ENCODE data around the gene PTBP3.
"Not testable (repeated sequence)": the region's sequence is repeated elsewhere in the genome, so short reads cannot be mapped to it uniquely, and the experiment has no call there.

The PTBP3 gene

DNA sequence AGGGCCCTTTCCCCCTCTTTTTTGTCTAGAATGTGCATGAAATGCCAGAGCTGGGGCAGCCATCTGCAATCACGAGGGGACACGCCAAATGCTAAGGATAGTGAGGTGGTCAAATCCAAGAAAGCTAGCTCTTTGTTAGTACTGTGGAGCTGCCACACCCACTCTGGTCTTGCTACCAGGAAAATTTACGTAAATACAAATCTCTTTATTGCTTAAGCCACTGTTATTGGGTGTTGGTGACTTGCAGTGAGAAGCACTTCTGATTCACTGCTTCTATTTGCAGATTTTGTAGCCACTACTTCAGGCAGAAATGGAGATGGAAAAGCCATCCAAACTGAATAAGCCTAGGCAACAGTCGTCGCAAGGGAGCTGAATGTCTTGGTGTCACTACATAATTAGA is 132.7 kb downstream of the PTBP3 start:
- no peak for DNase-seq (ENCODE audit: low read depth in 2 of 2)

DNA sequence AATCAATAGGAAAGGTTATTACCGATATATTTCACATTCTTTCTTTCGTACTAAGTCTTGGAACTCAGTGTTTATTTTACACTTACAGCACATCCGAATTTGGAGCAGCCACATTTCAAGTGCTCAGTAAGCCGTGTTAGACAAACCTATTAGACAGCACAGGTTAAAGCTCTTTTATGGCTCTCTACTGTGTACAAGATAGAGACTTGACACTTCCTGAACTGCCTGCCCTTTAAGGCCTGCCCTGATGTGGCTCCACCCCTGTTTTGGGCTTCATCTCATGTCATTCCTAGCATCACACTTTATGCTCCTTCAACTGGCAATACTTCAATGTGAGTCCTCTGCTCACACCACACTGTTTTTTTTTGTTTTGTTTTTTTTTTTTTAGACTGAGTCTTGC is 134.8 kb downstream of the PTBP3 start:
- no peak for DNase-seq (ENCODE audit: low read depth in 2 of 2)

DNA sequence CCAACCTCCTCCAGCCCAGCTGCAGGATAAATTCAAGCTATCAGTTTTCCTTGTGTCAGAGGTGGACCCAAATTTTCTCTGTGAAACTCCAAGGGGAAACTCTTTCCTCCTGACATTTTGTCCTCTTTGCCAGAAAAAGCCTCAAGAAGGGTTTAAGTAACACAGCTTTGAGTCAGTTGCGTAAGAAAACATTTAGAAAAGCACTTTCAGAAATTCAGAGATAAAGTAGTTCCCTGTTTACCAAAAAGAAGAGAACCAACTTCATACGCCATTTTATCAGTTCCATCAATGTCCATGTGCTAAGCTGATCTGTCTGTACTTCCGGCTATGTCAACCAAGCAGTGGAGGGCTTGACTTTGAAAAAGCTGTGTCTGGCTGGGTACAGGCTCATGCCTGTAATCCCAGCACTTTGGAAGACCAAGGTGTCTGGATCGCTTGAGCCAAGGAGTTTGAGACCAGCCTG is 138.4 kb downstream of the PTBP3 start:
- no peak for DNase-seq (ENCODE audit: low read depth in 2 of 2)

DNA sequence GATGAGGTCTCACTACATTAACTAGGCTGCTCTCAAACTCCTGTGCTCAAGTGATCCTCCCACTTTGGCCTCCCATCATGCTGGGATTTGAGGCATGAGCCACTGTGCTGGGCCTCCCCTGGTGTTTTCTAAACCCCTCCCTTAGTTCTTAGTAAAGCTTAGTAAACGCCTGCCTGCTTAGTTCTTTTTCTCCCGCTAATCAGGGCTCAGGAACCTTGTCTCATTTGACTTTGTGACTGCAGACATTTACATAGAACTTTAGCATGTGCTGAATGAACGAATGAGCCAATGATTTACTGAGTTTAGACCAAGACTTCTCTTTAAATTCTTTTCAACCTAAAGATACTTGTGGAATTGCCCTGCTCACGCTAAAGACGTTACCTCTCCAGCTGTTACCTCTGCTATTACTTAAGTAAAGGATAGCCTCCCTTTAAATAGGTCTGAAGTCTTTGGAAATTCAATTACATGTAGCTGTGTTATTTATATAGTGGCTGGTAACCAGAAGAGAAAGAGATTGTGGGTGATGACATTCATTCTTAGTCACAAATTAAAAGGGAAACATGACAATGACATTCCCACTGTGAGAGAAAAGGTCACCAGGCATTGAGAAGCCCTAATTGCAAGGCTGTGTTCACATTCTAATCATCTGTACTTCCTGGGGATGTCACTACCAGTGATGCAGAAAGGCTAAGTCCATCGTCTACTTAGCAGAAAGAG is 139.7 kb downstream of the PTBP3 start:
- no peak for DNase-seq (ENCODE audit: low read depth in 2 of 2)

DNA sequence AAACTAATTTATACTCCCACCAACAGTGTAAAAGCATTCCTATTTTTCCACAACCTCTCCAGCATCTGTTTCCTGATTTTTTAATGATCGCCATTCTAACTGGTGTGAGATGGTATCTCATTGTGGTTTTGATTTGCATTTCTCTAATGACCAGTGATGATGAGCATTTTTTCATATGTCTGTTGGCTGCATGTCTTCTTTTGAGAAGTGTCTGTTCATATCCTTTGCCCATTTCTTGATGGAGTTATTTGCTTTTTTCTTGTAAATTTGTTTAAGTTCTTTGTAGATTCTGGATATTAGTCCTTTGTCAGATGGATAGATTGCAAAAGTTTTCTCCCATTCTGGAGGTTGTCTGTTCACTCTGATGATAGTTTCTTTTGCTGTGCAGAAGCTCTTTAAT is 143.1 kb downstream of the PTBP3 start:
- DNase-seq (ENCODE audit: low read depth in 2 of 2): not testable (repeated sequence)

DNA sequence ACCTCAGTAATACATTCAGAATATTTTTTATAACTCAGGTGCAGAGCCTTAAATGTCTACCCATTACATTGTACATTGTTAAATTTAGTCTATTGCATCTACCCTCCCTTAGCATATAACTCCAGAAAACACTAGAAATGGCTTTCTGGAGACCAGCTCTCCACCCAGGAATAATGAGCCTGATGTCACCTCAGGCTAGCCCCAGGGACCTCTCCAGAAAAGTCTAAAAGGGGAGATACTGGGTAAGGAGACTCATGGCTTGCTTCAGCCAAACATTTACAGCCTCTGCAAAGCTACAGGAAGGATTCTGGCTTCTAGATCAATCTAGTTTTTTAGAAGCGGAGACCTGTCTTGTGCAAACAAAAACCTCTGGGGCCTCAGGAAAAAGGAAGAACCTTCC is 144.5 kb downstream of the PTBP3 start:
- no peak for DNase-seq (ENCODE audit: low read depth in 2 of 2)

DNA sequence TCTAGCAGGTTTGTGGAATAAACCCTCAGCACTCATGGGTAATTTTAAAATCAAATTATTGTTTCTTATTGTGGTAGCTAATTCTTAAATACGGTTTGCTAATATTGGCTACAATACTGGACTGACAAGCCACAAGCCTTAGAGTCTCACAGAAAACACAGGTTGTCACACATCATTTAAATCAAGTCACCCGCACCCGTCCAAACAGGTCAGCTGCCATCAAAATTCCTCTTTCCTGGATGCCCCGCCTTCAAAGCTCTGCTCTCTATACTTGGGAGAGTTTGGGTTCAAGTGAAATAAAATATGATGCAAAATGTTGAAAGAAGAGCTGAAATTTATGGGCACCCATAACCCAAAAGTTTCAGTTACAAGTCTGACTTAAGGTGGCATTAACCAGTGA is 146.0 kb downstream of the PTBP3 start:
- no peak for DNase-seq (ENCODE audit: low read depth in 2 of 2)

DNA sequence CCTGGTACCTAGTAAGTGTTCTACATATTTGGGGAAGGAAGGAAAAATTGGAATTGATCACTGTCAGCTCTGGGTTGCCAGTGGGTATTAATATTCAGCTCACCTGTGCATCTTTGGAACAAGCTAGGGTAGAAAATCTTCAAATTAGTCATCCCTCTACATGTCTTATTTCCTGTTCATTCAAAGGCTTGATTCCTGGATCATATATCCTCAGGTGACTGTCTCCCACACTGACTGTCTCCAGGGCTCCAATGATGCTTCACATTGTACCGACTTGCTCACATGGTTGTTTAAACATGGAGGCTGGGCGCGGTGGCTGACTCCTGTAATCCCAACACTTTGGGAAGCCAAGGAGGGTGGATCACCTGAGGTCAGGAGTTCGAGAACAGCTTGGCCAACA is 146.7 kb downstream of the PTBP3 start:
- DNase-seq (ENCODE audit: low read depth in 2 of 2): no peak

DNA sequence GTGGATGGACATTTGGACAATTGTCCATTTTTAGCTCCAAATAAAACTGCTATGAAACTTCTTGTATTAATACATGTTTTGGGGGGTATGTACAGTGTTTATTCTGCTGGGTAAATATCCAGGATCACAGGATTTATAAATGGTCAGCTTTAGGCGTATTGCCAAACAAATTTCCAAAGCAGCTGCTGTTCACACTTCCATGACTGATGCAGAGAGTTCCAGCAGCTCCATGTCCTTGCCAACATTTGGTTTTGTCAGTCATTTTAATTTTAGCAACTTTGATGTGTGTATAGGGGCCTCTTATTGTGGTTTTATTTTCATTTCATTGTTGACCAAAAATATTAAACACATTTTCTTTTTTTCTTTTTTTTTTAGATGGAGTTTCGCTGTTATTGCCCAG is 148.5 kb downstream of the PTBP3 start:
- DNase-seq (ENCODE audit: low read depth in 2 of 2): no peak

DNA sequence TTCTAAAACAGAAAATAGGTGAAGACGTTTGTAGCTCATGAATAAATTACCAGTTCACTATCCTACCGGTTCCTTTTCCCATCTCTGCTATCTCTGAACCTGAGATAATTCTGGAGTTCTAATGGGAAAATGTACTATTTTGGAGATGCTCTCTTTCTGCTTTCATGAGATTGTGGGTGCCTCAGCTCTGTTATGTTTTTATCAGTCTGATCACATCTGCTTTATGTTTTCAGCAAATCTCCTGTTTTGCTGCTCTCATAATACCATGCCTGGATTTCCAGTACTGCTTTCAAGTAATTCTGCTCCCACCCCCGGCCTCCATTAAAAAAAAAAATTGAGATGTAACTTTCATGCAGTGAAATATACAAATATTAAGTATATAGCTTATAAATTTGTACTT is 149.2 kb downstream of the PTBP3 start:
- DNase-seq (ENCODE audit: low read depth in 2 of 2): no peak

DNA sequence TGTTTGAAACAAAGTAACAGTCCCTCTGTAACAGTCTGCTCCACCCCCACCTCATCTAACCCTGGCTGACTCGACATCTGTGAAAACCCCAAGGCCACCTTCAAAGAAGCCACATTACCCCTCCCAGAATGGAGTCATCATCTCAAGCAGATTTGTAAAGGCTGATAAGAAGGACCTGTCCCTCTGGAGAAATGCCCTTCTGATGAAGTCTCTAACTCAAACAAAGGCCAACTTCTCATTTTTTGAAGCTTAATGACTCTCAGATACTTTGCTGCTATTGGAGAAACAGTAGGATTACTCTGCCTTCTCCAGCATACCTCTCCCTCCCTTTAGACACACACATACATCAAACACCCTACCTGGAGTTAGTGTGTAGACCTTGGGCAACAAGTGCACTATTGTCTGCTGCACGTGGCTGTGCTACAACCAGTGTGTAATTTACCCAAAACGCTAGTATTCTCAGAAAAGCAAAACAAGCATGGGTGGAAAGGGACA is 153.0 kb downstream of the PTBP3 start:
- DNase-seq (ENCODE audit: low read depth in 2 of 2): no peak

DNA sequence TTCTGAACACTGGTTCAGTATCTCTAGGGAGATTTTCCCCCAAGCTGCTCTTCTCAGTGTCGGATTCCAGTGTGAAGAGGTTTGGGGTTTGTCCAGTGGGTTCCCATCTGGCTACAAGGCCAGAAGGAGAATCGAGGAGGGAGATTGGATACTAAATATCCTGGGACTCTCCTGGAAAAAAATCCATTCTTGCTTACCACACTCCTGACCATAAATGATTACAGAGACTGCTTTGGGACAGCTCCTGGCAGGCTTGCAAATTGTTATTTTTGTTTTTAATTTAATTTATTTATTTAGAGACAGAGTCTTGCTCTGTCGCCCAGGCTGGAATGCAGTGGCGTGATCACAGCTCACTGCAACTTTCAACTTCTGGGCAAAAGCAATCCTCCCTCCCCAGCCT is 153.6 kb downstream of the PTBP3 start:
- DNase-seq (ENCODE audit: low read depth in 2 of 2): no peak

DNA sequence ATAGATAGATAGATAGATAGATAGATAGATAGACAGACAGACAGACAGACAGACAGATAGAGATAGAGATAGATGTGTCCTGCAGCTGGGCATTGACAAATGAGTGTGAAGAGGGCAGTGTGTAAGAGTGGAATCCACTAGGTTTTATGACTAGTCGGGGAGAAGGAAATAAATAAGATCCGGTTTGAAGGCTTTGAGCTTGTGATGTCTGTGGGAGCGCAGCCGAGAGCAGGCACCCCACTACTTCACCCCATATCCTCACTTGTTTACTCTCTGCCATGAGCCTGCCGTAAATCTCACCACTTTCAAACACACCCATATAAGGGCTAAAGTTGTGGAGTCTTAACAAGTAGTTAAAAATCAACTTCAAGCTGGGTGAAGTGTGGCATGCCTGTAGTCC is 156.9 kb downstream of the PTBP3 start:
- no peak for DNase-seq (ENCODE audit: low read depth in 2 of 2)

DNA sequence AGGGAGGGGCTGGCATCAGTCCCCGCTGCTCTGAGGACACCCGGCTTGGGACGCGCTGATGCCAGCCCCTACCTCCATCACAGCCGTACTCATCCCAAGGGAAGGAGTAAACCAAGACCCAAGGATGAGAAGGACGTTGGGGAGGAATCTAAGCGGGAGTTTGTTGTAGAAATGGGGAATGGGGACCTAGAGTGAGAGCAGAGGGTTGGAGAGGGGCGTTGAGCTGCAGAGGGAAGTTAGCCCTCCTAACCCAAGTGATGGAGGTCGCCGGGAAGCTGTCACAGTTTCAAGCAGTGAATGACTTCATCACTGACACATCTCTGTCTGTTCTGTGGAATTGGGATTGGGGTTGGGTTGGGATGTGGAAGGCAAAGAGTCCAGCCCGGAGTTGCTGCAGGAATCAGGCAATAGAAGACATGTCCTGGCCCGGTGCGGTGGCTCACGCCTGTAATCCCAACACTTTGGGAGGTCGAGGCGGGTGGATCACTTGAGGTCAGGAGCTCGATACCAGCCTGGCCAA is 157.6 kb downstream of the PTBP3 start:
- no peak for DNase-seq (ENCODE audit: low read depth in 2 of 2)

DNA sequence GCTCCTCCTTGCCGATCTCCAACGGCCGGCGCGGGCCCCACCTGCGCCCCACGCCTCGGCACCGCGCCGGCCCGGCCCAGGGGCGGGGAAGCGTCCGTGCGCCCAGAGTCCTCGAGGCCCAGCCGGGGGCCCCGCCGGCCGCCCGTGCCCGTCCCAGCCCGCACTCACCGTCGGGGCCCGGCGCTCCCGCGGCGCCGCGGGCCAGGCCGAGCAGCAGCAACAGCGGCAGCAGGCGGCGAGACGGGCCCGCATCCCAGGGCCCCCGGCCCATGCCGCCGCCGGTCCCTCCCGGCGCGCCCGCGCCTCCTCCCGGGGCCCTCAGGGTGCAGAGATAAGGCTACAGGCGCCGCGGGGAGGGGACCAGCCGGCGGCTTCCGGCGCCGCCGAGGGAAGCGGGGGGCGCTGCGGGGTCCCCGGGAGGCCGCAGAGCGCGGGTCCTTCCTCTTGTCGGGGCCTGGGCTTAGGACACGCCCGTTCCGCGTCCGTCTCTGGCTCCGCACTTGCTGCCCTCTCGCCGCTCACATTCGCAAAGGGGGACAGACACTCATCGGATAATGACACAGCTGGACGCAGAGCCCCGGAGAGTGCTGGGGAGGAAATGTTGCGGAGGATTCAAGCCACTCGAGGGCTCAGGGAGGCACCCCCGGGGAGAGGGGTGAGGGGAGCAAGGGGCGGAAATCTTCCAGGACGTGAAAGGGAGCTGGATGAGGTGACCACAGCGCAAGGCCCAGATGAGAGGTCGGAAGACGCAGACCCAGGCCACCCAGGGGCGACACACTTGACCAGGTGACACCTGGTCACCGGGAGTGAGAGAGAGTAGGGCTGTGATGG is 158.2 kb downstream of the PTBP3 start, which contains the start of gene SUSD1:
Gene SUSD1, minus strand, starts transcription at position 333 of the 831 bp plus-strand sequence. Its CDS starts 62 bp downstream, at position 271.
- DNase-seq (ENCODE audit: low read depth in 2 of 2): no peak

DNA sequence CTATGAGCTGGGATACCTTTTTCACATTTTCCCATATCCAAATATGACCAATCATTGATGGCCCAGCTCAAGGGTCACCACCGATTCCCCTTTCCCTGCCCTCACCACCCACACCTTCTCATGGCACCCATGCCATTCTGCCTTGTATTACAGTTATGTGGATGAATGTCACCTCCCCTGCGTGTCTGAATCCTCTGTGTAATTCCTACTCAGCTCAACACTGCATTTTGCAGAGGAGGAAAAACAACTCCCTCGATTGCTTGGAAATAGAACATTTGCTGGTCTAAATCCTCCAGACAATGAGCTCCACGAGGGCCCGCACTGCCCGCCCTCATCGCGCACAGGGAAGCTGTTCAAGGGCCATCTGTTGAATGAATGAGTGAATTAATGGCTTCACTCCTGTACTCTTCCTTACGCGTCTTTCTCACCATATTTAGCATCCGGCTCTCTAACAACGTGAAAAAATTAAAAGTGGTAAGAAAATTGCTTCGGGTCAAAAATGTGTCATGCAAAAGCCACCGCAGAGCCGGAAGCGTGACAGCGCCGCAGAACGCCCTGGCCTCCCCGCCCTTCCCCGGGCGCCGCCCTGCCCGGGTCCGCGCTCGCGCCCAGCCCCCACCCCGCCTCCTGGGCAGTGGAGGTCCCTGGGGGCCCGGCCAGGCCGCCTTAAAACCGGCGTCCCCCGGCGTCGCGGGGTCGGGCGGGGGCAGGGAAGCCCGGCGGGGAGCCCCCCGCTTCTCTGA is 159.0 kb downstream of the PTBP3 start:
- DNase-seq (ENCODE audit: low read depth in 2 of 2): peak; percentile 22 to 30

DNA sequence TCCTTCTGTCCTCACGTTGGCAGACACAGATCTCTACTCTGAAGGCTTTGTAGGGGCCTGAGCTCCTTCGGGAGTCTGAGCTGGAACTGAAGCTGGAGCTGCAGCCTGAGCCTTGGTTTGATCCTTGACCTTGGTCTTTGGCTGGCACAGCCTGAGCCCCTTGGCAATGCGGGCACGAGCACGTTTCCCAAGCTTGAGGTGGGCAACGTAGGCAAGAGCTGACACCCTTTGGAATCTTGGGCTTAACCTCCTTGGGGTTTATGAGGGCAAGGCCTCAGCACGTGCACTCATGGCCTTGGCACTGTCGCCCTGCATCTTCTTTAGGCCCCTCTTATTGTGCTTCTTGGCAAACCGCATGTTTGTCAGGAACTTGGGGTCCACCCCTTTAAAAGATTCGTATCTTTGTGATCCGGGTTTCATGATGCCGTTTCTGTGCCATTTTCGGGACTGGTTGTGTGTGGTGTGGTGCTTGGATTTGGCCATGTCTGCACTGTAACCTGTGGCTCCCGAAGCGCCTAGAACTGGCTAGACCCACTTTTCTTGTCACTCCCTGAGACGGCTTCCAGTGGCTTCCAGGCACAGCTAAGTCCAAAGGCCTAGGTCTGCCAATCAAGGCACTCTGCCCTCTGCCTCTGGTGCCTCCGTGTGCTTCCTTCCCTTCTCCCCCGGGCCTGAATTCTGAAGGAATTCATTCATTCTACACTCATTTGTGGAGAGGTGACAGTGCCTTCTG is 159.8 kb downstream of the PTBP3 start:
- no peak for DNase-seq (ENCODE audit: low read depth in 2 of 2)

DNA sequence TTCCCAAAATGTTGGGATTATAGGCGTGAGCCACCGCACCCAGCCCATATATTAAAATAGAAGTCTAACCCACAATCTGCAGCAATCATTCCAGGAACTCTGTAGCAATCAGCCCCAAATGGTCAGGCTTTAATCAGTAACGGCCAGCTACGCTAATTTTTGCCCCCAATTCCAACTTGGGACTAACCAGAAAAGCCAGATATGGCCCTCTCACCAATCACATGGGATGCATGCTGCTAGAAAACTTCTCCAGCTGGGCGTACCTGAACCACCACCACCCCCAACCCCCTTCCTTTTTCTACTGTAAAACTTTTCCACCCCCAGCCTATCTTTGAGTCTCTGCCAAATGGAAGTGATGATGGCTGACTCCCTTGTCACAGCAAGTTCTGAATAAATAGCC is 162.5 kb downstream of the PTBP3 start:
- DNase-seq (ENCODE audit: low read depth in 2 of 2): no peak

DNA sequence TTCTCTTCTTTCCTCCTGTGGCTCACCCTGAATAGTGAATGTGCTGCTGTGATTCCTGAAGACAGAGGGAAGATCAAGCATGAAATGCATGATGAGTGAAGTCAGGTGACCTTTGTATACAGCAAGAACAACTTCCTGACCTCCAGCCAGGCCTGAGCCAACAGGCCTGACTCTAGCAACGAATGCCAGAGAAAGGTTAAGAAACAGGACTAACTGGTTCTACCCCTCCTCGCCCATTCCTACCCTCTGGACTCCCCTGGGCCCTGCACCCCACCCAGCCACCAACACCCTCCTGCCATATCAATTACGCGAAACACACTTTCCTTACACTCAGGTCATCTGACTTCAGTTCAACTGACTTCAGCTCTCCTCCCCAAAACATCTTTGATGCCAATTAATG is 163.2 kb downstream of the PTBP3 start:
- no peak for DNase-seq (ENCODE audit: low read depth in 2 of 2)

DNA sequence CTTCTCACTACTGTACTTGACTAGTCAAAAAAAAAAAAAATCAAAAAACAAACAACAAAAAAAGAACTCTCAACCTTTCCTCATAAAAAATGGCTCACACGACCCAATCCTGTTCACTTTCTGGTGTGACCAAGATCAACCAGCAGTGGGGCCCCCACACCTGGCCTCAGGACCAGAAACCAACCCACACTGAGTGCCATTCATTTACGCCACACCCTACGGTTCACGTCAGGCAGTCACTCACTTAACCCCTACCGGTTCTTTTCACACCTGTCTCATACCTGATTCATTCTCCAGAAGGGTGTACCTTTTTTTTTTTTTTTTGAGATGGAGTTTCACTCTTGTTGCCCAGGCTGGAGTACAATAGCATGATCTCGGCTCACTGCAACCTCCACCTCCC is 164.1 kb downstream of the PTBP3 start:
- DNase-seq (ENCODE audit: low read depth in 2 of 2): no peak

DNA sequence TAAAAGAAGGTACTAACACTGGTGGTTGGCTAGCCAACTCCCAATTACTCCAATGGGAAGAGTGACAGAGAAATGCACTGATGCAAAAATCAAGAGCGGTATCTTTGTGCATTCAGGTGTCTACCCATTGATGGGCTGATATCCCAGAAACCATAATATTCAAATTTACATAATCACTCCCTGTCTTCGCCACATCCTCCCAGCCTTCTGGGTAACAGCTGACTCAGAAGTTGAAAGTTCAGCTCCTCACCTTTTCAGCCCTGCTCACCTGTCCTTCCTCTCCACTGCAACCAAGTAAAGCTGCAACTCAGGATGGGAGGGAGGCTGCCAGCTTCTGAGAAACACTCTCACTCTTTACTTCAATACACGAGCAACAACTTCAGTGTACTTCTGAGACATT is 165.2 kb downstream of the PTBP3 start:
- no peak for DNase-seq (ENCODE audit: low read depth in 2 of 2)
